Measurements from ENCODE around the gene TBC1D2.

Gene TBC1D2

GRCh38 chr9:98215821-98216220 is 39.6 kb downstream of the TBC1D2 start:
- DNase-seq (ENCODE audit: extremely low read depth, low read depth) = no peak
- TF ChIP-seq CTCF (IDR thresholded peaks at IDR 0.05; ENCODE audit: low read depth, low read length) = peak; percentile 37

- DNase-seq (ENCODE audit: extremely low read depth, low read depth) = no peak
- TF ChIP-seq CTCF (IDR thresholded peaks at IDR 0.05; ENCODE audit: low read depth, low read length) = no peak
Measured at GRCh38 chr9:98215271-98215670, 40.2 kb downstream of the TBC1D2 start.

GRCh38 chr9:98214811-98215210 is 40.6 kb downstream of the TBC1D2 start:
- TF ChIP-seq CTCF (IDR thresholded peaks at IDR 0.05; ENCODE audit: low read depth, low read length) = no peak
- no peak for DNase-seq (ENCODE audit: extremely low read depth, low read depth)

- no peak for TF ChIP-seq CTCF (IDR thresholded peaks at IDR 0.05; ENCODE audit: low read depth, low read length)
- DNase-seq (ENCODE audit: extremely low read depth, low read depth) = no peak
Measured at GRCh38 chr9:98211260-98211659, 44.2 kb downstream of the TBC1D2 start.

GRCh38 chr9:98210435-98210834 is 45.0 kb downstream of the TBC1D2 start:
- no peak for TF ChIP-seq CTCF (IDR thresholded peaks at IDR 0.05; ENCODE audit: low read depth, low read length)
- no peak for DNase-seq (ENCODE audit: extremely low read depth, low read depth)

GRCh38 chr9:98209530-98209929 is 45.9 kb downstream of the TBC1D2 start:
- TF ChIP-seq CTCF (IDR thresholded peaks at IDR 0.05; ENCODE audit: low read depth, low read length) = no peak
- no peak for DNase-seq (ENCODE audit: extremely low read depth, low read depth)

GRCh38 chr9:98208635-98209034 is 46.8 kb downstream of the TBC1D2 start:
- TF ChIP-seq CTCF (IDR thresholded peaks at IDR 0.05; ENCODE audit: low read depth, low read length) = no peak
- no peak for DNase-seq (ENCODE audit: extremely low read depth, low read depth)
